ENCODE results near the gene TENM3.

Gene TENM3

DNA sequence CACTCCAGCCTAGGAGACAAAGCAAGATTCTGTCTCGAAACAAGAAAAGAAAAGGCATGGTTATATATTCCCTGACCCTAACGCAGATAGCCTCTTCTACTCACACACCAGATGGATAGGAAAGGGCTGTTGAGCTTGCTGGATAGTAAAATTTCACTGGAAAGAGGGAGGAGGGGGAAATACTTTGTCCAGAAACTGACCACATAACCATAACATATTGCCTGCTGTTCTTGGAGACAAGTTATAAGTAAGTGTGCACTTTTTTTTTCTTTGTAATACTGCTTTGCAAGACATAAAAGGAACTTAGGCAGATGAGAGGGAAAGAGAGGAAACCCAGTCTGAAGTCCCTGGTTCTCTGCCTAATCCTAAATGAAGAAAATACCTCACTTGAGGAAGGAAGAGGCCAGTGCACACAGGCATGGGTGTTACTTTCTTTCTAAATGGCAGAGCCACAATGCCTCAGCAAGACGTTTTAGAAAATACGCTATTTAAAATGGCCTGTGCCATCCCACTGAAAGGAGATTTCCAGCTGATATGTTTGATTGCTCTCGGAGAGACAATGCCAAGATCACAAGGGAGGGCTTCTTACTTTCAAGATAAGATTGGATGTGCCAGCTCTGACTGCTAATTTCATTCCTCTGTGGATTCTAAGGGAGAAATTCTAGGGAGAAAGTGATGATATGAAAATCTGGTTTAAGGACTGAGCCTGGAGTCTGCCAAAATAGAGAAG lies 533.3 kb downstream of the TENM3 start:
- H3K27ac ChIP-seq (ENCODE audit: low read depth, low read length, severe bottlenecking), result no peak overlapping the region
- no peaks in the 10 kb centered on the region for H3K4me1 ChIP-seq (ENCODE audit: control insufficient read depth, insufficient read depth, low read length, poor library complexity, severe bottlenecking)
- H3K9me3 ChIP-seq (ENCODE audit: control insufficient read depth, low read length), result no peaks in the 10 kb centered on the region
- H3K4me3 ChIP-seq (ENCODE audit: extremely low read depth, insufficient read depth, low read length, poor library complexity, severe bottlenecking), result no peak overlapping the region
- peaks cover 53% of the 10 kb centered on the region for H3K36me3 ChIP-seq (ENCODE audit: control insufficient read depth, insufficient read depth, low read length)
- 61 to 76% methylated on average over 3 of the region's 5 CpGs for WGBS, 2 experiments (ENCODE audit: insufficient coverage in 2 of 2)

DNA sequence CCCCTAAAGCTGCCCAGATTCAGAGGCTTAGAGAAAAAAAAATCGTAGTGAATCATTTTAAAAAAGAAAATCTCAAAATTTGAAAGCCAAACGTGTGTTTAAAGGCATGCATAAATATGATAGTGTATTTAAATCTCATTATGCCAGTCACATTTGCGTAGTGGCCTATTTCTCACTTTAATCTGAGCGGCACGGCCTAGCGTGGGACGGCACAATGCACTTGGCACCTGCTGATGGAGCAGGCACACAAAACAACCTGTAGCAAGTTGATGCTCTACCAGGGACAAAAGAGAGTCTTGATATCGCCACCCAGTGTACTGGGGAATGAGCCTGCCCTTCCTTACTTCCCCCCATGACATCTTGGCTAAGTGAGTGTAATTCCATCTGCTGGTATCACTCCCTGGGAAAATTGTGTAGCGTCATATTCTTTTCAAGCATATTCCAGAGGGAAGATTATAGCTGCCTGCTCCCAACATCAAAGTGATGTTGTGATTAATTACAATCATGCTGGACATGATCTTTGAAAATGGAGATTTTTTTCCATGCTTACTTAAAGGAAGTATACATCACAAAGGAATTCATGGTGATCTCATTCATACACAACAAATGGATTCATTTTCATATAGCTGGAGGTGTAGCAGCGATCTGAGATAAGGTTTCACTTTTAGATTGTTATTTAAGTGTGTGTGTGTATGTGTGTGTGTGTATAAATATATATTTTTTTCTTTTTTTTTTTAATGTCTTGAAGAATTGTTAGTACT lies 535.2 kb downstream of the TENM3 start:
- 93 to 98% methylated on average over 4 to 7 of the region's 10 CpGs for WGBS, 2 experiments (ENCODE audit: insufficient coverage in 2 of 2)
- no peak overlapping the region for H3K27ac ChIP-seq (ENCODE audit: low read depth, low read length, severe bottlenecking)

DNA sequence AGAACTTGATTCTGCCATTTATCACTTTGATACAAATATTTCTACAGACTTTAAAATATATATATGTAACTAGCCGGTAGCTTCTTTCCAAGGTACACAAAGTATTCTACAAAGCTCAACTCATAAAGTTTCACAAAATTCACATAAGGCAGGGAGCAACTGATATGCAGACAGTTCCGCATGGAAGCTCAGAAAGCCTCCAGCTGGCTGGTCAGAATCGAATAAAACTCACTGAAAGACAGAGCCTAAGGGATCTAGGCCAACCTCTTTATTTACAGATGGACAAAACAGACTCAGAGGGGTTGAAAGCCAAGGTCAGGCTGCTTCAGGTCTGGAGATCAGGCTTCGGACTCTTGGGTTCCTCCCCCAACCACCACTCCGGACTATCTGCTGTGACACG lies 543.8 kb downstream of the TENM3 start:
- peaks cover 53% of the 10 kb centered on the region for H3K36me3 ChIP-seq (ENCODE audit: control insufficient read depth, insufficient read depth, low read length)
- H3K27ac ChIP-seq (ENCODE audit: low read depth, low read length, severe bottlenecking), result no peak overlapping the region
- 74 to 97% methylated on average over 2 to 4 of the region's 6 CpGs for WGBS, 2 experiments (ENCODE audit: insufficient coverage in 2 of 2)
- H3K4me1 ChIP-seq (ENCODE audit: control insufficient read depth, insufficient read depth, low read length, poor library complexity, severe bottlenecking), result no peaks in the 10 kb centered on the region
- no peak overlapping the region for H3K4me3 ChIP-seq (ENCODE audit: extremely low read depth, insufficient read depth, low read length, poor library complexity, severe bottlenecking)
- no peaks in the 10 kb centered on the region for H3K9me3 ChIP-seq (ENCODE audit: control insufficient read depth, low read length)

More for the DNA sequence above, 535.2 kb downstream of the TENM3 start:
- Histone ChIP-seq H3K4me1 (ENCODE audit: control insufficient read depth, insufficient read depth, low read length, poor library complexity, severe bottlenecking) (no peaks in the 10 kb centered on the region), H3K36me3 (ENCODE audit: control insufficient read depth, insufficient read depth, low read length) (peaks cover 46% of the 10 kb centered on the region), H3K4me3 (ENCODE audit: extremely low read depth, insufficient read depth, low read length, poor library complexity, severe bottlenecking) (no peak overlapping the region), H3K9me3 (ENCODE audit: control insufficient read depth, low read length) (no peaks in the 10 kb centered on the region)

DNA sequence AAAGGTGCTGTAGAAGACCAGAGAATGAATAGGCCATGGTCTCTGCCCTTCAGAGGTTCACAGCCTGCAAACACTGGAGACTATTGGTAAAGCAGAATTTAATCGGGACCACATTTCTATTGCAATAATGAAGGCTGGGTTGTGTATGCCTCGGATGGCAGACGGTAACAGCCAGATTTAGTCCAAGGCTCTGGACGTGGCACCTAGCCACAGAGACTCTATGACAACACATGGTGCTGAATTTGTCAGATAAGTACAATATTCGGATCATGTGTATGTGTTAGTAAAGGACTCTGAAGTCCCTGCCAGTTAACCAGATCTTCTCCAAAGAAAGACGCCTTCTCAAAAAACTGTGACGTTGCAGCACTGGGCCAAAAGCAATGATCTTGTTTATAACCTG lies 545.0 kb downstream of the TENM3 start:
- H3K36me3 ChIP-seq (ENCODE audit: control insufficient read depth, insufficient read depth, low read length), result peaks cover 65% of the 10 kb centered on the region
- no peak overlapping the region for H3K27ac ChIP-seq (ENCODE audit: low read depth, low read length, severe bottlenecking)
- H3K9me3 ChIP-seq (ENCODE audit: control insufficient read depth, low read length), result no peaks in the 10 kb centered on the region
- no peak overlapping the region for H3K4me3 ChIP-seq (ENCODE audit: extremely low read depth, insufficient read depth, low read length, poor library complexity, severe bottlenecking)
- H3K4me1 ChIP-seq (ENCODE audit: control insufficient read depth, insufficient read depth, low read length, poor library complexity, severe bottlenecking), result no peaks in the 10 kb centered on the region
- 93 to 96% methylated on average over 4 to 7 of the region's 7 CpGs for WGBS, 2 experiments (ENCODE audit: insufficient coverage in 2 of 2)

DNA sequence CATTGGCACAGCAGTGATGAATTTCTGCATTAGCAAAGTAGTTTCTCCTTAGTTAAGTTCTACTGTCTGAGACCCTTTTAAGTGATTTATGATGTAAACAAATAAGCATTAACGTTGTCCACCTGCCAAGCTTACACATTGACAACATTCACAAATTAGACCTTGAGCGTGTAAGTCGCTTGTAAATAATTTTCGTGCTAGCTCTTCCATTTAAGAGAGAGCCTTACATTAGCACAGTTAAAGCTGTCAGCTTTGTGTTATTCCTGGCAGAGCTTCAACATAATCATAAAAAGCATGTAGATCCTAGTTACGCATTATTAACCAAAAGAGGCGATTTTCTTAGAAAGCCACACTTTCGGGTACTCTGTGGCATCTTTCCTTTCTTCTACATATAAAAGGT lies 546.3 kb downstream of the TENM3 start:
- no peak overlapping the region for H3K4me3 ChIP-seq (ENCODE audit: extremely low read depth, insufficient read depth, low read length, poor library complexity, severe bottlenecking)
- WGBS, 2 experiments (ENCODE audit: insufficient coverage in 2 of 2), result 91 to 94% methylated on average over 4 to 5 of the region's 7 CpGs
- H3K36me3 ChIP-seq (ENCODE audit: control insufficient read depth, insufficient read depth, low read length), result peaks cover 78% of the 10 kb centered on the region
- no peaks in the 10 kb centered on the region for H3K9me3 ChIP-seq (ENCODE audit: control insufficient read depth, low read length)
- no peak overlapping the region for H3K27ac ChIP-seq (ENCODE audit: low read depth, low read length, severe bottlenecking)
- H3K4me1 ChIP-seq (ENCODE audit: control insufficient read depth, insufficient read depth, low read length, poor library complexity, severe bottlenecking), result no peaks in the 10 kb centered on the region

DNA sequence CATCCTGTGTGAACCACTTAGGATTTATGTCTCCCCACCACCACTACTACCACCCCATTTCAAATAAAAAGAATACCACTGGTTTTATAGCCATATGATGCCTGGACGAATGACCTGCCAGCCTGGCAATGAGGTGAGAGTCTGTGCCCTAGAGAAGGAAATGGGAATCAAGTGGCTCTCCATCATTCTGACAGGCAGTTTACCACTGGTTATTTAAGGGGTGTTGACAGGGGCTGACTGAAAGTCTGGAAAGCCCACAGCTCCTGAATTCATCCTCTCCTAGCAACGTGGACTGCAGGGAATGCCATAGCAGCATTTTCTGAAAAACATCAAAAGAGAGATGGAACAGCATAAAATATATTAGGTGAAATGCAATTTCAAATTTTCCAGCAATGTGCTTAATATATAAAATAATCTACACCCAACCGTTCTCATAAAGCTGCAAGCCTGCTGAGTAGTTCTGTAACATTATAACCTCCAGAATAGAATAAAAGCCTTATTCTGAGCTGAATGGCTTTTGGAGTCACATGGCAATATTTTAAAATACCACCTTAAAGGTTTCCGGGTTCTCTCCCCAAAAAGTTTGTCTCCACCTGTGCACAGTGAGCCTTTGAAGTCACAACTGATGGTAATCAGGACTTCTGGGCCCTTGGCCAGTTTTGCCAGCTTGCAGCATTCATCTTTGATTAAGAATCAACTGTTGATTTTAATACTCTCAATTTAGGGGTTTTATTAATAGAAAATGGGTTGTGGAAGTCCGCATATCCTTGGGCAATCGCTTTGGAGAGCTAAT lies 552.4 kb downstream of the TENM3 start:
- no peaks in the 10 kb centered on the region for H3K9me3 ChIP-seq (ENCODE audit: control insufficient read depth, low read length)
- no peak overlapping the region for H3K27ac ChIP-seq (ENCODE audit: low read depth, low read length, severe bottlenecking)
- H3K36me3 ChIP-seq (ENCODE audit: control insufficient read depth, insufficient read depth, low read length), result peaks cover 100% of the 10 kb centered on the region
- no peak overlapping the region for H3K4me3 ChIP-seq (ENCODE audit: extremely low read depth, insufficient read depth, low read length, poor library complexity, severe bottlenecking)
- no peaks in the 10 kb centered on the region for H3K4me1 ChIP-seq (ENCODE audit: control insufficient read depth, insufficient read depth, low read length, poor library complexity, severe bottlenecking)
- 90 to 93% methylated on average over 3 of the region's 6 CpGs for WGBS, 2 experiments (ENCODE audit: insufficient coverage in 2 of 2)

DNA sequence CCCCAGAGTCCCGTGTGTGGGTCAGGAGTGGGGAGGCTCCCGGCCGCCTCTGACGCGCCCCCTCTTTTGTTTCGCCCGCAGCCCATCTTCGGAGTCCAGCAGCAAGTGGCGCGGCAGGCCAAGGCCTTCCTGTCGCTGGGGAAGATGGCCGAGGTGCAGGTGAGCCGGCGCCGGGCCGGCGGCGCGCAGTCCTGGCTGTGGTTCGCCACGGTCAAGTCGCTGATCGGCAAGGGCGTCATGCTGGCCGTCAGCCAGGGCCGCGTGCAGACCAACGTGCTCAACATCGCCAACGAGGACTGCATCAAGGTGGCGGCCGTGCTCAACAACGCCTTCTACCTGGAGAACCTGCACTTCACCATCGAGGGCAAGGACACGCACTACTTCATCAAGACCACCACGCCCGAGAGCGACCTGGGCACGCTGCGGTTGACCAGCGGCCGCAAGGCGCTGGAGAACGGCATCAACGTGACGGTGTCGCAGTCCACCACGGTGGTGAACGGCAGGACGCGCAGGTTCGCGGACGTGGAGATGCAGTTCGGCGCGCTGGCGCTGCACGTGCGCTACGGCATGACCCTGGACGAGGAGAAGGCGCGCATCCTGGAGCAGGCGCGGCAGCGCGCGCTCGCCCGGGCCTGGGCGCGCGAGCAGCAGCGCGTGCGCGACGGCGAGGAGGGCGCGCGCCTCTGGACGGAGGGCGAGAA lies 556.5 kb downstream of the TENM3 start:
- Histone ChIP-seq H3K36me3 (ENCODE audit: control insufficient read depth, insufficient read depth, low read length) (peaks cover 70% of the 10 kb centered on the region), H3K27ac (ENCODE audit: low read depth, low read length, severe bottlenecking) (no peak overlapping the region), H3K4me3 (ENCODE audit: extremely low read depth, insufficient read depth, low read length, poor library complexity, severe bottlenecking) (no peak overlapping the region), H3K9me3 (ENCODE audit: control insufficient read depth, low read length) (no peaks in the 10 kb centered on the region), H3K4me1 (ENCODE audit: control insufficient read depth, insufficient read depth, low read length, poor library complexity, severe bottlenecking) (no peaks in the 10 kb centered on the region)
- WGBS, 2 experiments (ENCODE audit: insufficient coverage in 2 of 2), result 97% methylated on average over 85 of the region's 85 CpGs

DNA sequence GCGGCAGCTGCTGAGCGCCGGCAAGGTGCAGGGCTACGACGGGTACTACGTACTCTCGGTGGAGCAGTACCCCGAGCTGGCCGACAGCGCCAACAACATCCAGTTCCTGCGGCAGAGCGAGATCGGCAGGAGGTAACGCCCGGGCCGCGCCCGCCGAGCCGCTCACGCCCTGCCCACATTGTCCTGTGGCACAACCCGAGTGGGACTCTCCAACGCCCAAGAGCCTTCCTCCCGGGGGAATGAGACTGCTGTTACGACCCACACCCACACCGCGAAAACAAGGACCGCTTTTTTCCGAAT lies 557.0 kb downstream of the TENM3 start:
- H3K4me1 ChIP-seq (ENCODE audit: control insufficient read depth, insufficient read depth, low read length, poor library complexity, severe bottlenecking), result no peaks in the 10 kb centered on the region
- H3K4me3 ChIP-seq (ENCODE audit: extremely low read depth, insufficient read depth, low read length, poor library complexity, severe bottlenecking), result no peak overlapping the region
- H3K27ac ChIP-seq (ENCODE audit: low read depth, low read length, severe bottlenecking), result no peak overlapping the region
- H3K9me3 ChIP-seq (ENCODE audit: control insufficient read depth, low read length), result no peaks in the 10 kb centered on the region
- WGBS, 2 experiments (ENCODE audit: insufficient coverage in 2 of 2), result 98 to 99% methylated on average over 29 of the region's 29 CpGs
- peaks cover 65% of the 10 kb centered on the region for H3K36me3 ChIP-seq (ENCODE audit: control insufficient read depth, insufficient read depth, low read length)

DNA sequence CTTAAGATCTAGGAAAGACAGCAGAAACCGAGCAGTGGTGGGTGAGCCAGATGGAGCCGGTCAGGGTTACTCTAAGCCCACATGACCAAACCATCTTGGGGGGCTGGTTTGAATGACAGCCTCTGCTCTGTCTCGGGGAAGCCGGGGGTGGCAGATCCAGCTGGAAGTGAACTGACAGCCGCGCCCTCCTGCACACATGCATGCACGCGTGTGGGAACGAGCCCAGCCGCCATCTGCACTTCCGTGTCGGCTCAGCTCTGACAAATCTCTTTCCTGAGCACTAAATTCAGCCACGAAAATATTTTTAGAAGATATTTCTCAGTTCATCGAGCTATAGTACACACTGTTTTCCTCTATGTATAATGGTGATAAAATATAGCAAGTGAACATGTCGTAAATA lies 558.4 kb downstream of the TENM3 start:
- H3K9me3 ChIP-seq (ENCODE audit: control insufficient read depth, low read length), result no peaks in the 10 kb centered on the region
- 93 to 96% methylated on average over 6 to 12 of the region's 15 CpGs for WGBS, 2 experiments (ENCODE audit: insufficient coverage in 2 of 2)
- no peaks in the 10 kb centered on the region for H3K4me1 ChIP-seq (ENCODE audit: control insufficient read depth, insufficient read depth, low read length, poor library complexity, severe bottlenecking)
- H3K27ac ChIP-seq (ENCODE audit: low read depth, low read length, severe bottlenecking), result no peak overlapping the region
- no peak overlapping the region for H3K4me3 ChIP-seq (ENCODE audit: extremely low read depth, insufficient read depth, low read length, poor library complexity, severe bottlenecking)
- H3K36me3 ChIP-seq (ENCODE audit: control insufficient read depth, insufficient read depth, low read length), result peaks cover 50% of the 10 kb centered on the region

DNA sequence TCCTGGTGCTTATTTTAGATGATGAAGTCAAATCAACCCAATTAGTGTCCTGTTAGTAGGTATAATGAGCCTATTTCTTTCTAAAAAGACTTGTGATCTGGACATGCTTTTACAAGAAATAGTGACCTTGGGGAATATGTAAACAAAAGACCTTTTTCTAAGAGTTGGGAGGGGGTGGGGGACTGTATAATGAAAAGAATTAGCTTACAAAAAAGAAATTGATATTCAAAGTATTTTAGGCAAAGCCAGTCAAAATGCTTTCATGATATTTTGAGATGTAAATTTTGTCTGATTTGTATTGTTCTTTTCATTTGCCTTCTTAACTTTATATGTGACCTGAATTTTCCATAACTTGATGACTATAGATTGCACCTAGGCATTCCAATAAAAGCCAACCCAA lies 559.4 kb downstream of the TENM3 start:
- no peak overlapping the region for H3K4me3 ChIP-seq (ENCODE audit: extremely low read depth, insufficient read depth, low read length, poor library complexity, severe bottlenecking)
- peaks cover 3% of the 10 kb centered on the region for H3K4me1 ChIP-seq (ENCODE audit: control insufficient read depth, insufficient read depth, low read length, poor library complexity, severe bottlenecking)
- peak overlapping the region; percentile 37 for H3K27ac ChIP-seq (ENCODE audit: low read depth, low read length, severe bottlenecking)
- H3K9me3 ChIP-seq (ENCODE audit: control insufficient read depth, low read length), result no peaks in the 10 kb centered on the region
- peaks cover 40% of the 10 kb centered on the region for H3K36me3 ChIP-seq (ENCODE audit: control insufficient read depth, insufficient read depth, low read length)

Data from mesodermal cell (in vitro differentiated cells).